Endothelial cell of umbilical vein (primary cell): ENCODE measurements around the gene TRPM1. TPM values are rescaled to one million over a fixed set of nuclear protein-coding genes. Genes with fewer than 3 reads are reported as not detected.

ENCODE experiments used
- BruUV-seq: library from RNA; stranded (reverse); fragments of 400-500 nt; replicated peaks from 2 replicates; lab custom pipeline; 2021; lab: Mats Ljungman, UMichigan
- CTCF ChIA-PET: fragments of 300-600, 350-600 bp; sonication (Branson Sonifier 250); formaldehyde crosslinking; loops from one replicate; lab custom pipeline; 2021; ENCODE audit warnings: antibody characterized with exemption, inconsistent platforms; lab: Charles Lee
- POLR2A ChIA-PET: fragments of 300-600, 350-600 bp; sonication (Branson Sonifier 250); formaldehyde crosslinking; loops from one replicate; lab custom pipeline; 2021; ENCODE audit warnings: antibody characterized with exemption, inconsistent platforms; lab: Charles Lee
- DNase-seq: peaks from one replicate; pipeline ENCODE4 v3.0.0-alpha.2; 2011; ENCODE audit warnings: low read depth, low spot score
- FAIRE-seq: peaks from 2 replicates; lab custom pipeline; 2011; peaks lifted over from hg19 to GRCh38; lab: Jason Lieb, UNC
- H2AFZ ChIP-seq: 2 replicates; pipeline ENCODE4 v1.6.0; 2012; ENCODE audit warnings: low read depth, low read length, control low read depth, inconsistent platforms
- H3K27ac ChIP-seq: 2 replicates; pipeline ENCODE4 v1.5.1; 2011; ENCODE audit warnings: low read depth, mild to moderate bottlenecking, control low read depth, low read length, moderate library complexity; ENCODE audit not compliant: insufficient read depth
- H3K27me3 ChIP-seq, 2 experiments: 2 replicates each; pipeline versions ENCODE4 v1.6.0 to v1.6.1; 2011; ENCODE audit warnings: low read length in 2 of 2, mixed read lengths in 1 of 2; ENCODE audit not compliant: control insufficient read depth in 2 of 2, insufficient read depth in 2 of 2
- H3K36me3 ChIP-seq, 2 experiments: 2 replicates in 1 of 2; 3 replicates in 1 of 2; pipeline ENCODE4 v1.5.1; 2011; ENCODE audit warnings: low read length in 2 of 2, mild to moderate bottlenecking in 1 of 2, moderate library complexity in 1 of 2; ENCODE audit not compliant: control insufficient read depth in 2 of 2, insufficient read depth in 2 of 2; ENCODE audit errors: extremely low read depth in 1 of 2
- H3K4me1 ChIP-seq: 3 replicates; pipeline ENCODE4 v1.5.1; 2011; ENCODE audit warnings: mild to moderate bottlenecking, low read length; ENCODE audit not compliant: control insufficient read depth, insufficient read depth; ENCODE audit errors: extremely low read depth
- H3K4me2 ChIP-seq: 2 replicates; pipeline ENCODE4 v1.6.1; 2011; ENCODE audit warnings: low read length, control low read depth, mixed read lengths; ENCODE audit not compliant: insufficient read depth
- H3K4me3 ChIP-seq, 3 experiments: fragments of 200-600 bp in 1 of 3; sonication (generic), shearing (Covaris generic) in 1 of 3; replicated peaks in 1 of 3; 2 replicates each; pipeline ENCODE4 v1.5.1; 2011 to 2016; ENCODE audit warnings: control low read depth in 3 of 3, low read length in 3 of 3, mild to moderate bottlenecking in 2 of 3, inconsistent platforms in 1 of 3, low read depth in 1 of 3, moderate library complexity in 1 of 3; ENCODE audit not compliant: insufficient read depth in 1 of 3
- H3K79me2 ChIP-seq: 2 replicates; pipeline ENCODE4 v1.6.0; 2012; ENCODE audit warnings: low read length, inconsistent platforms; ENCODE audit not compliant: control insufficient read depth, insufficient read depth
- H3K9ac ChIP-seq: replicated peaks from 2 replicates; pipeline ENCODE3; 2011; ENCODE audit warnings: low read length, control low read depth; ENCODE audit not compliant: insufficient read depth; ENCODE audit errors: extremely low read depth
- H3K9me1 ChIP-seq: replicated peaks from 3 replicates; pipeline ENCODE4 v1.6.0; 2011; ENCODE audit warnings: mild to moderate bottlenecking, low read length; ENCODE audit not compliant: control insufficient read depth, insufficient read depth; ENCODE audit errors: extremely low read depth
- H3K9me3 ChIP-seq: replicated peaks from 2 replicates; pipeline ENCODE4 v1.5.1; 2012; ENCODE audit warnings: low read length, inconsistent platforms; ENCODE audit not compliant: control insufficient read depth, insufficient read depth
- H4K20me1 ChIP-seq: replicated peaks from 2 replicates; pipeline ENCODE3; 2011; ENCODE audit warnings: mild to moderate bottlenecking, low read length; ENCODE audit not compliant: control insufficient read depth, insufficient read depth; ENCODE audit errors: extremely low read depth
- CTCF ChIP-seq, 2 donors: IDR thresholded peaks; 1 replicate in 1 of 2; 2 replicates in 1 of 2; pipeline ENCODE4 v1.5.1; 2011; ENCODE audit warnings: low read length in 2 of 2, mild to moderate bottlenecking in 2 of 2, moderate library complexity in 2 of 2, control low read depth in 1 of 2, inconsistent platforms in 1 of 2, low read depth in 1 of 2; ENCODE audit not compliant: insufficient read depth in 1 of 2; ENCODE audit errors: extremely low read depth in 1 of 2
- EZH2 ChIP-seq: IDR thresholded peaks from 2 replicates; pipeline ENCODE4 v1.6.1; 2012; ENCODE audit warnings: borderline replicate concordance, low read depth, mild to moderate bottlenecking, moderate library complexity, low read length, inconsistent platforms; ENCODE audit not compliant: severe bottlenecking
- FOS ChIP-seq: IDR thresholded peaks from 2 replicates; pipeline ENCODE4 v1.6.1; 2011; ENCODE audit warnings: mild to moderate bottlenecking, low read length, moderate library complexity, borderline replicate concordance; ENCODE audit not compliant: insufficient read depth
- GATA2 ChIP-seq: IDR thresholded peaks from 2 replicates; pipeline ENCODE4 v1.7.0; 2011; ENCODE audit warnings: low read depth, mild to moderate bottlenecking, moderate library complexity, mixed read lengths, low read length; ENCODE audit not compliant: insufficient read length, insufficient read depth
- JUN ChIP-seq: IDR thresholded peaks from 2 replicates; pipeline ENCODE4 v1.6.1; 2011; ENCODE audit warnings: borderline replicate concordance, low read depth; ENCODE audit not compliant: insufficient read length, insufficient read depth
- MAX ChIP-seq: IDR thresholded peaks from 2 replicates; pipeline ENCODE4 v1.6.1; 2011; ENCODE audit not compliant: insufficient read depth, insufficient read length
- MYC ChIP-seq: IDR thresholded peaks from one replicate; pipeline ENCODE4 v1.6.1; 2011; ENCODE audit warnings: mild to moderate bottlenecking, low read depth, low read length
- POLR2A ChIP-seq: IDR thresholded peaks from 2 replicates; pipeline ENCODE4 v1.6.1; 2012; ENCODE audit warnings: low read depth, mild to moderate bottlenecking, control low read depth, low read length
- POLR2AphosphoS5 ChIP-seq: IDR thresholded peaks from 2 replicates; pipeline ENCODE4 v1.6.1; 2012; ENCODE audit warnings: low read depth, mild to moderate bottlenecking, control low read depth, low read length, moderate library complexity; ENCODE audit not compliant: insufficient read depth
- dilution Hi-C: fragments of 300-500 bp; cut with MboI; formaldehyde crosslinking; loops from one replicate; pipeline ENCODE4 v1.15.0; 2019; ENCODE audit warnings: low sequenced_read_pairs; ENCODE audit not compliant: extremely low pct_ligation_motif_present
- intact Hi-C: fragments of 100-400 bp; cut with micrococcal nuclease; formaldehyde crosslinking; loops from one replicate; pipeline ENCODE4 v1.10.0; 2022
- polyA plus RNA-seq, 4 experiments: library from polyadenylated mRNA; depleted of rRNA in 3 of 4; stranded (reverse) in 3 of 4; unstranded in 1 of 4; fragments of >200 nt; gene quantifications; 2 replicates each; pipeline versions ENCODE4 v1.2.1 to v1.2.3, GENCODE V29; 2011 to 2012; ENCODE audit warnings: missing spikeins in 1 of 4
- total RNA-seq: library from RNA; stranded (reverse); gene quantifications from 2 replicates; pipeline ENCODE4 v1.2.3, GENCODE V29; 2021

Gene TRPM1
- total and polyA plus RNA-seq, 2 donors (not counting 3 experiments of a cell fraction or from before 2014, with no cell fraction given), result 0.19 TPM; not detected in 1

- BruUV-seq, result no TSS peak
- dilution Hi-C loops, result no loop called here
- Histone ChIP-seq H3K27ac (no peak overlapping the region), H3K9ac (no peak overlapping the region), H4K20me1 (no peaks in the 10 kb centered on the region), H3K4me1 (no peaks in the 10 kb centered on the region), H3K4me2 (no peak overlapping the region), H3K36me3 (no peaks in the 10 kb centered on the region), H3K4me3 (no peak overlapping the region), H3K9me1 (no peaks in the 10 kb centered on the region), H3K9me3 (no peaks in the 10 kb centered on the region), H3K27me3 (no peaks in the 10 kb centered on the region), H2AFZ (no peak overlapping the region), H3K79me2 (no peaks in the 10 kb centered on the region)
- DNase-seq, result no peak
- no peak for TF ChIP-seq EZH2
- TF ChIP-seq GATA2, result no peak
- no peak for TF ChIP-seq JUN
- TF ChIP-seq FOS, result no peak
- no peak for TF ChIP-seq MYC
- no peak for TF ChIP-seq POLR2A
- no peak for TF ChIP-seq POLR2AphosphoS5
- TF ChIP-seq CTCF (IDR thresholded peaks at IDR 0.05; ENCODE audit: extremely low read depth in 1 of 2, insufficient read depth in 1 of 2, low read depth in 1 of 2, low read length in 2 of 2), result no peak
- no peak for TF ChIP-seq MAX
- intact Hi-C loops, result loop anchor here (10.0 kb wide), 1 partner anchor 477 kb away; no protein-coding TSS in a partner anchor
- CTCF ChIA-PET, result interaction anchor here (1.0 kb wide), 1 partner anchor 12 kb away, joined by 3 read pairs; no protein-coding TSS in a partner anchor
- POLR2A ChIA-PET, result no interaction called here
- no peak for FAIRE-seq
These were observed 40.3 kb upstream of the TRPM1 start for GRCh38 chr15:31141792-31142191.
